ENCODE results near the gene CDYL.

CDYL gene

DNA sequence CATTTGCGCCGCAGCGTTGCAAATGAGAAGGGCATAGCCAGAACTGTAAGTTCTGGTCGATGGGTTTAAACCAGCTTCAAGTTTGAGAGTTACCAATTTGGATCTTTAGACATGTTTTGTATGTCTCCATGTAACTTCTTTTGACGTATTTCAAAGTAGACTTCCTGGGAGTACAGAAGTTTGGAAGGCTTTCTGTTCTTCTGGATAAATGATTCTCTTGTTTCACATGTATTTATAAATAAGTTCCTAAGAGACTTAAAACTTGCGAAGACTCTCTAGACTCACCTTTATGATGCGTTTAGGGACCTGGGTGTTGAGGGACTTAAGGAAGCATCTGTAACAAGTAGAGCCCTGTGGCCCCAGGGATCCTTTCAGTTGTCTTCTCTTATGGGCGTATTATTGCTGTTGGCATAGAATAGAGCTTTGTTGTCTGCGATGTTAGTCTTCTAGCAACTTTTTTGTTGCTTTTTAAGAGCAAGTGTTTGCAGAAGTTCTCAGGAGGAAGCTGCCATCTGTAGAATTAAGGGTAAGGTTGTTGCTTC is 1.3 kb downstream of the CDYL start:
- H3K27ac ChIP-seq (ENCODE audit: low read depth, low read length): no peak overlapping the region
- H3K9ac ChIP-seq (ENCODE audit: low read length): peak overlapping the region; percentile 47
- peaks cover 49% of the 10 kb centered on the region for H4K20me1 ChIP-seq (ENCODE audit: low read depth, low read length)

DNA sequence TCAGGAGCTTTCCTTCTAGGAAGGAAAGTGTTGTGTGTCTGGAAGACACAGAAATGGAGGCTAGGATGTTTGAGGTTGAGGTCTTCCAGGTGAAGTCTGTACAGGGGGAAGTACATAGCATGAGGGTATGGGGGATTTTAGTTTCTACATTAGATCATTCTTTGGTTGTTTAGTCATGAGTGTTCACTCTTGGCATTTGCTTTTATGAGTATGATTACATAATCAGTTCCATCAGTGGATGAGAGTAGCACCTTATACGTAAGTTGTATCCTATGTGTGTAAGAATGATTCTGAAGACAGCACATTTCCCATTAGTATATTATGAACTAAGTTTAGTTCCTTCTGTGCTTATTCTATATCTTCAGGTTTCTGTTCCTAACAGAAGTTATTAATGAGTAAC is 1.9 kb downstream of the CDYL start:
- Histone ChIP-seq H2AFZ (ENCODE audit: low read depth, low read length, severe bottlenecking) (no peak overlapping the region), H3K27me3 (ENCODE audit: low read length) (peaks cover 5% of the 10 kb centered on the region; the same call in 1 of the 2 replicates), H3K9ac (ENCODE audit: low read length) (no peak overlapping the region), H3F3A (ENCODE audit: insufficient read depth) (peaks cover 9% of the 10 kb centered on the region), H3K9me2 (replicated peaks; ENCODE audit: insufficient read depth, low read length) (no peaks in the 10 kb centered on the region), H3K4me2 (ENCODE audit: low read depth, low read length, poor library complexity, severe bottlenecking) (peak overlapping the region; percentile 70), H3K79me2 (ENCODE audit: insufficient read depth, low read length) (peaks cover 55% of the 10 kb centered on the region), H3K4me3 (ENCODE audit: insufficient read depth, low read length, poor library complexity, severe bottlenecking) (peak overlapping the region; percentile 55), H3K36me3 (ENCODE audit: low read length) (peaks cover 9% of the 10 kb centered on the region; the same call in 1 of the 2 replicates), H3K9me3 (ENCODE audit: insufficient read depth, low read length) (peaks cover 9% of the 10 kb centered on the region; the same call in 1 of the 2 replicates), H3K27ac (ENCODE audit: low read depth, low read length) (no peak overlapping the region), H4K20me1 (ENCODE audit: low read depth, low read length) (peaks cover 55% of the 10 kb centered on the region)
- TF ChIP-seq, protein P1, sequence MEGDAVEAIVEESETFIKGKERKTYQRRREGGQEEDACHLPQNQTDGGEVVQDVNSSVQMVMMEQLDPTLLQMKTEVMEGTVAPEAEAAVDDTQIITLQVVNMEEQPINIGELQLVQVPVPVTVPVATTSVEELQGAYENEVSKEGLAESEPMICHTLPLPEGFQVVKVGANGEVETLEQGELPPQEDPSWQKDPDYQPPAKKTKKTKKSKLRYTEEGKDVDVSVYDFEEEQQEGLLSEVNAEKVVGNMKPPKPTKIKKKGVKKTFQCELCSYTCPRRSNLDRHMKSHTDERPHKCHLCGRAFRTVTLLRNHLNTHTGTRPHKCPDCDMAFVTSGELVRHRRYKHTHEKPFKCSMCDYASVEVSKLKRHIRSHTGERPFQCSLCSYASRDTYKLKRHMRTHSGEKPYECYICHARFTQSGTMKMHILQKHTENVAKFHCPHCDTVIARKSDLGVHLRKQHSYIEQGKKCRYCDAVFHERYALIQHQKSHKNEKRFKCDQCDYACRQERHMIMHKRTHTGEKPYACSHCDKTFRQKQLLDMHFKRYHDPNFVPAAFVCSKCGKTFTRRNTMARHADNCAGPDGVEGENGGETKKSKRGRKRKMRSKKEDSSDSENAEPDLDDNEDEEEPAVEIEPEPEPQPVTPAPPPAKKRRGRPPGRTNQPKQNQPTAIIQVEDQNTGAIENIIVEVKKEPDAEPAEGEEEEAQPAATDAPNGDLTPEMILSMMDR (IDR thresholded peaks at IDR 0.05; ENCODE audit: insufficient read depth, low read length, poor library complexity, severe bottlenecking): no peak
- no peak for TF ChIP-seq EZH2phosphoT487 (conservative IDR thresholded peaks at IDR 0.05; ENCODE audit: low read length)

More for the DNA sequence above, 1.3 kb downstream of the CDYL start:
- H3K36me3 ChIP-seq (ENCODE audit: low read length): peaks cover 9% of the 10 kb centered on the region; the same call in 1 of the 2 replicates
- no peak for TF ChIP-seq EZH2phosphoT487 (conservative IDR thresholded peaks at IDR 0.05; ENCODE audit: low read length)
- TF ChIP-seq, protein P1 (IDR thresholded peaks at IDR 0.05; ENCODE audit: insufficient read depth, low read length, poor library complexity, severe bottlenecking): no peak
- no peaks in the 10 kb centered on the region for H3K9me2 ChIP-seq (replicated peaks; ENCODE audit: insufficient read depth, low read length)
- peaks cover 9% of the 10 kb centered on the region; the same call in 1 of the 2 replicates for H3K9me3 ChIP-seq (ENCODE audit: insufficient read depth, low read length)
- peak overlapping the region; percentile 55 for H3K4me3 ChIP-seq (ENCODE audit: insufficient read depth, low read length, poor library complexity, severe bottlenecking)
- peaks cover 5% of the 10 kb centered on the region; the same call in 1 of the 2 replicates for H3K27me3 ChIP-seq (ENCODE audit: low read length)
- H3F3A ChIP-seq (ENCODE audit: insufficient read depth): peaks cover 9% of the 10 kb centered on the region
- peaks cover 49% of the 10 kb centered on the region for H3K79me2 ChIP-seq (ENCODE audit: insufficient read depth, low read length)
- H2AFZ ChIP-seq (ENCODE audit: low read depth, low read length, severe bottlenecking): no peak overlapping the region
- peak overlapping the region; percentile 70 for H3K4me2 ChIP-seq (ENCODE audit: low read depth, low read length, poor library complexity, severe bottlenecking)

DNA sequence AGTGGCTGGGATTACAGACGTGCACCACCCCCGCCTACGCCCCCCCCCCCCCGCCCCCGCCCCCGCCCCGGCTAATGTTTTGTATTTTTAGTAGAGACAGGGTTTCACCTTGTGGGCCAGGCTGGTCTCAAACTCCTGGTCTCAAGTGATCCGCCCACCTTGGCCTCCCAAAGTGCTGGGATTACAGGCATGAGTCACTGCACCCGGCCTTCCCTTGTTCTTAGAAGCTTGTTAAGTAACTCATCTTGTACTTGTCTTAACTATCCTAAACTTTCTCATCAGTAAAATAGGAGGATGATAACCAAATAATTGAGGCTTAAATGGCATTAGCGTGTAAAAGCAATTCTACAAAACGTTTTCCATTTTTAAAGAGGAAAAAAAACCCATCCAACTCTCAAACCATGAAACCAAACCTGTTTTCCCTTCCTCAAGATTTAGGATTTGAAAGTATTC is 4.2 kb downstream of the CDYL start:
- no peak overlapping the region for H3K27ac ChIP-seq (ENCODE audit: low read depth, low read length)
- peaks cover 9% of the 10 kb centered on the region; the same call in 1 of the 2 replicates for H3K36me3 ChIP-seq (ENCODE audit: low read length)
- H4K20me1 ChIP-seq (ENCODE audit: low read depth, low read length): peaks cover 78% of the 10 kb centered on the region
- peaks cover 9% of the 10 kb centered on the region for H3F3A ChIP-seq (ENCODE audit: insufficient read depth)
- no peak overlapping the region for H3K4me2 ChIP-seq (ENCODE audit: low read depth, low read length, poor library complexity, severe bottlenecking)
- H3K9me2 ChIP-seq (replicated peaks; ENCODE audit: insufficient read depth, low read length): no peaks in the 10 kb centered on the region
- H3K4me3 ChIP-seq (ENCODE audit: insufficient read depth, low read length, poor library complexity, severe bottlenecking): no peak overlapping the region
- H2AFZ ChIP-seq (ENCODE audit: low read depth, low read length, severe bottlenecking): no peak overlapping the region
- no peak for TF ChIP-seq EZH2phosphoT487 (conservative IDR thresholded peaks at IDR 0.05; ENCODE audit: low read length)
- TF ChIP-seq, protein P1 (IDR thresholded peaks at IDR 0.05; ENCODE audit: insufficient read depth, low read length, poor library complexity, severe bottlenecking): no peak
- no peak overlapping the region for H3K9ac ChIP-seq (ENCODE audit: low read length)
- peaks cover 9% of the 10 kb centered on the region; the same call in 1 of the 2 replicates for H3K9me3 ChIP-seq (ENCODE audit: insufficient read depth, low read length)
- H3K79me2 ChIP-seq (ENCODE audit: insufficient read depth, low read length): peaks cover 78% of the 10 kb centered on the region
- H3K27me3 ChIP-seq (ENCODE audit: low read length): peaks cover 5% of the 10 kb centered on the region; the same call in 1 of the 2 replicates

All from SU-DHL-6 (cell line).